Psoas muscle (tissue), 8 donors: ENCODE data around the gene PRDM7. TPM values are rescaled to one million over a fixed set of nuclear protein-coding genes. Genes with fewer than 3 reads are reported as not detected.
"Not testable (repeated sequence)": the region's sequence is repeated elsewhere in the genome, so short reads cannot be mapped to it uniquely, and the experiment has no call there.

ENCODE experiments used
- ATAC-seq, 4 donors: fragments of 200-7000 bp; cut with Tn5 transposase; one replicate each; pipeline ENCODE4 v1.9.1; 2020; ENCODE audit warnings: moderate library complexity in 3 of 4, mild to moderate bottlenecking in 2 of 4
- DNase-seq, 2 donors: peaks; one replicate each; pipeline ENCODE4 v3.0.0-alpha.2; 2020
- H3K27ac ChIP-seq: fragments of 200-600 bp; one replicate; pipeline ENCODE4 v1.8.0; 2022
- H3K27me3 ChIP-seq, 3 donors: fragments of 200-600 bp in 1 of 3; one replicate each; pipeline versions ENCODE4 v1.6.1 to v1.8.0; 2013 to 2022; ENCODE audit warnings: low read length in 2 of 3, mild to moderate bottlenecking in 2 of 3, moderate library complexity in 1 of 3; ENCODE audit not compliant: insufficient read depth in 3 of 3
- H3K36me3 ChIP-seq, 2 donors: fragments of 200-600 bp in 1 of 2; one replicate each; pipeline versions ENCODE4 v1.6.1 to v1.8.0; 2013 to 2022; ENCODE audit warnings: low read depth in 1 of 2, mild to moderate bottlenecking in 1 of 2, moderate library complexity in 1 of 2; ENCODE audit not compliant: insufficient read depth in 1 of 2
- H3K4me1 ChIP-seq: fragments of 200-600 bp; one replicate; pipeline ENCODE4 v1.8.0; 2022
- H3K4me3 ChIP-seq: fragments of 200-600 bp; one replicate; pipeline ENCODE4 v1.8.0; 2022; ENCODE audit warnings: mild to moderate bottlenecking
- H3K9me3 ChIP-seq: fragments of 200-600 bp; one replicate; pipeline ENCODE4 v1.8.0; 2022
- WGBS, 3 donors: extraction: QIAGEN DNeasy Blood & Tissue Kit; methylation state at CpG; one replicate each; pipeline versions ENCODE4 v1.1.6 to v1.1.7; 2013; 5-methylcytosine and 5-hydroxymethylcytosine counted together
- intact Hi-C, 2 donors: fragments of 100-400 bp; cut with DNase I; formaldehyde crosslinking; loops; one replicate each; pipeline versions ENCODE4 v1.11.0 to v1.14.2; 2022
- polyA plus RNA-seq, 3 donors: library from polyadenylated mRNA; stranded (reverse); fragments of 200-250 nt; gene quantifications; one replicate each; pipeline ENCODE4 v1.2.3, GENCODE V29; 2013
- total RNA-seq, 4 donors: library from RNA; stranded (reverse); fragmentation: NEBNext Ultra II Directional in 2 of 4; extraction: Animal tissue kit (Norgen Biotek cat#: 25700) in 2 of 4; gene quantifications; one replicate each; pipeline versions ENCODE4 v1.2.1 to v1.2.4, GENCODE V29; 2021 to 2023
- TF ChIP-seq, protein P1 (sequence below): fragments of 200-600 bp; IDR thresholded peaks from one replicate; pipeline ENCODE4 v1.8.0; 2022; ENCODE audit warnings: antibody characterized with exemption
- donor health status: healthy with polysubstance abuse.
- donor health status: DM: no; HTN: no; CAD: no; lungs with moderate emphysema.
- donor health status: Bipolar disorder and iron deficiency.
- donor health status: healthy.
- donor health status: DM: yes; HTN: yes; CAD: no.
- donor health status: DM: no; HTN: no; CAD: no.
- donor health status: DM: no; HTN: no; CAD: no.
- donor health status: DM: yes; HTN: yes; CAD: no.

The PRDM7 gene
- total and polyA plus RNA-seq, 7 donors, result not detected

DNA sequence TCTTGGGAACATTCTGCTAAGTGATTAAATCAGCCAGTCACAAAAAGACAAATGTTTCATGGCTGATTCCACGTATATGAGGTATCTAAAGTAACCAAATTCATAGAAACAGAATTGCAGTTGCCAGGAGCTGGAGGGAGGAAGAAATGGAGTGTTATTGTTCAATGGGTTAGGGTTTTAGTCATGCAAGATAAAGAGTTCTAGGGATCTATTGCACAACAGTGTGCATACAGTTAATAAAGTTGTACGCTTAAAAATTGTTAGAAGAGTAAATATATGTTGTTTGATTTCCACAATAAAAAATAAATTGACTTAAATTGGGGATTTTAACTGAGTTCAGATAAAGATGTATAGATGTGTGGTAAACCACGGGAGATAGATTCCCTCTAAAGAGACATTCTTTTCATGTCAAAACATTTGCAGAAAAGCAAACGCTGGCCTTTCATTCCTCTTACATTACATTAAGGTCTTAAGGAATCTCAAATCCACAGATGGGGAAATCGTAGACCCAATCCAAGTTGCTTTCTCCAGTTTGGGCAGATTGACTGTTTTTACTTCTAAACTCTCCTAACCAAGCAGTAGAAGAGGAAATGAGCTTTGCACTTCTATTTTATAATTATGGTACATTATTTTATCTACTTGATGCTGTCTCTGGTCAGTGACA is 4.6 kb downstream of the PRDM7 start:
- Histone ChIP-seq H3K27me3 (peaks cover 0 to 7% (median 0%) of the 10 kb centered on the region in 3 donors), H3K4me3 (no peak overlapping the region), H3K4me1 (no peaks in the 10 kb centered on the region), H3K27ac (no peak overlapping the region), H3K9me3 (no peaks in the 10 kb centered on the region), H3K36me3 (no peaks in the 10 kb centered on the region)
- TF ChIP-seq, protein P1, sequence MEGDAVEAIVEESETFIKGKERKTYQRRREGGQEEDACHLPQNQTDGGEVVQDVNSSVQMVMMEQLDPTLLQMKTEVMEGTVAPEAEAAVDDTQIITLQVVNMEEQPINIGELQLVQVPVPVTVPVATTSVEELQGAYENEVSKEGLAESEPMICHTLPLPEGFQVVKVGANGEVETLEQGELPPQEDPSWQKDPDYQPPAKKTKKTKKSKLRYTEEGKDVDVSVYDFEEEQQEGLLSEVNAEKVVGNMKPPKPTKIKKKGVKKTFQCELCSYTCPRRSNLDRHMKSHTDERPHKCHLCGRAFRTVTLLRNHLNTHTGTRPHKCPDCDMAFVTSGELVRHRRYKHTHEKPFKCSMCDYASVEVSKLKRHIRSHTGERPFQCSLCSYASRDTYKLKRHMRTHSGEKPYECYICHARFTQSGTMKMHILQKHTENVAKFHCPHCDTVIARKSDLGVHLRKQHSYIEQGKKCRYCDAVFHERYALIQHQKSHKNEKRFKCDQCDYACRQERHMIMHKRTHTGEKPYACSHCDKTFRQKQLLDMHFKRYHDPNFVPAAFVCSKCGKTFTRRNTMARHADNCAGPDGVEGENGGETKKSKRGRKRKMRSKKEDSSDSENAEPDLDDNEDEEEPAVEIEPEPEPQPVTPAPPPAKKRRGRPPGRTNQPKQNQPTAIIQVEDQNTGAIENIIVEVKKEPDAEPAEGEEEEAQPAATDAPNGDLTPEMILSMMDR, result no peak
- 58 to 62% (median 61%) methylated on average over 5 of the region's 5 CpGs for WGBS, 3 donors
- intact Hi-C loops, result no loop called here
- ATAC-seq (no peak), DNase-seq (no peak)

DNA sequence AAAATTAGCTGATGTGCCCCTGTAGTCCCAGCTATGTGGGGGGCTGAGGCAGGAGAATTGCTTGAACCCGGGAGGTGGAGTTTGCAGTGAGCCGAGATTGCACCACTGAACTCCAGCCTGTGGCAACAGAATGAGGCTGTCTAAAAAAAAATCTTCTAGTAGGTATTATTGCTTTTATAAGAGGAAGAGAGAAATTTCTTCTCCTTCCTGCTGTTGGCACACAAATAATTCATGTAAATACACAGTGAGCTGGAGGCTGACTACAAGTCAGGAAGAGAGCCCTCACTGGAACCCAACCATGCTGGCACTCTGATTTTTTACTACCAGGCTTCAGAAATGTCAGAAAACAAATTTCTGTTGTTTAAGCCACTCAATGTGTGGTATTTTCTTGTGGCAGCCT is 6.7 kb downstream of the PRDM7 start:
- TF ChIP-seq, protein P1, result no peak
- no peak for DNase-seq
- Histone ChIP-seq H3K4me1 (no peaks in the 10 kb centered on the region), H3K27me3 (peaks cover 0 to 12% (median 0%) of the 10 kb centered on the region in 3 donors), H3K4me3 (no peak overlapping the region), H3K36me3 (no peaks in the 10 kb centered on the region), H3K9me3 (no peaks in the 10 kb centered on the region), H3K27ac (no peak overlapping the region)
- 36 to 66% (median 60%) methylated on average over 2 of the region's 2 CpGs for WGBS, 3 donors
- no peak for ATAC-seq
- intact Hi-C loops, result no loop called here

DNA sequence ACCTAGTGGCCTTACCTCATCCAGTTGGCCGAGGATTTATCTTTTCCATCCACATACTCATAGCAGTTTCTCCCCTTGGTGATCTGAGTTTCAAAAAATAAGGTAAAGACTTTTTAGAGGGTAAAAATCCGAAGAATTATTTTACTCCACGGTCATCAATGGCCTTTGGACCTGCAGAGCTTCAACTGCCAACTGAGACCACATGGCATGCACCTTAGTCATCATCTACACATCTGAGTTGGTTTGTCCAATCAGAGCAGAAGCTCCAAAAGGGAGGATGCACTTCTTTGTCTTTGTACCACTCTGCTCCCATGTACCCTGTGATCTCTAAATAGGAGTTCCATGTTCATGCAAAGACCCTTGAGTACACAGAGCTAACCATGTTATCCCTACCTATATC is 15.7 kb downstream of the PRDM7 start:
- TF ChIP-seq, protein P1, result no peak
- H3K4me1 ChIP-seq, result no peaks in the 10 kb centered on the region
- no peak overlapping the region for H3K27ac ChIP-seq
- intact Hi-C loops, result no loop called here
- ATAC-seq, result no peak
- no peak for DNase-seq
- peaks cover 0 to 4% (median 0%) of the 10 kb centered on the region in 3 donors for H3K27me3 ChIP-seq
- WGBS, 3 donors, result 58 to 70% (median 62%) methylated on average over 3 of the region's 3 CpGs
- H3K4me3 ChIP-seq, result no peak overlapping the region
- no peaks in the 10 kb centered on the region for H3K9me3 ChIP-seq
- H3K36me3 ChIP-seq, result no peaks in the 10 kb centered on the region

DNA sequence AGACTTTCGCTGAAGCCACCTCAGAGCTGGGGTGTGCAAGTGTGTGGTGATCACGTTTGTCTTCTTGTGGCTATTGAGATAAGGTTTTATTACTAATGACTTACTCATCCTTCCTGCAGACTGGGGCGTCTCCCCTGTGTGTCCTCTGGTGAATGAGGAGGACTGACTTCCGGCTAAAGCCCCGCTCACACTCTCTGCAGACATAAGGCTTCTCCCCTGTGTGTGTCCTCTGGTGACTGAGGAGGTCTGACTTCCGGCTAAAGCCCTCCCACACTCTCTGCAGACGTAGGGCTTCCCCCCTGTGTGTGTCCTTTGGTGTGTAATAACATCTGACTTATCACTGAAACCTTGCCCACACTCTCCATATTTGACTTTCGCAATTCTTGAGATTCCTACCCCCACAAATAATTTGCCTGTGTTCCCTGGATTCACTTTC is 19.4 kb downstream of the PRDM7 start:
- no peaks in the 10 kb centered on the region for H3K9me3 ChIP-seq
- peaks cover 0 to 4% (median 0%) of the 10 kb centered on the region in 3 donors for H3K27me3 ChIP-seq
- intact Hi-C loops, result no loop called here
- ATAC-seq, result no peak
- TF ChIP-seq, protein P1, result no peak
- H3K36me3 ChIP-seq, result no peaks in the 10 kb centered on the region
- H3K27ac ChIP-seq, result no peak overlapping the region
- H3K4me3 ChIP-seq, result no peak overlapping the region
- no peak for DNase-seq
- no peaks in the 10 kb centered on the region for H3K4me1 ChIP-seq
- 49 to 54% (median 52%) methylated on average over 8 of the region's 8 CpGs for WGBS, 3 donors

DNA sequence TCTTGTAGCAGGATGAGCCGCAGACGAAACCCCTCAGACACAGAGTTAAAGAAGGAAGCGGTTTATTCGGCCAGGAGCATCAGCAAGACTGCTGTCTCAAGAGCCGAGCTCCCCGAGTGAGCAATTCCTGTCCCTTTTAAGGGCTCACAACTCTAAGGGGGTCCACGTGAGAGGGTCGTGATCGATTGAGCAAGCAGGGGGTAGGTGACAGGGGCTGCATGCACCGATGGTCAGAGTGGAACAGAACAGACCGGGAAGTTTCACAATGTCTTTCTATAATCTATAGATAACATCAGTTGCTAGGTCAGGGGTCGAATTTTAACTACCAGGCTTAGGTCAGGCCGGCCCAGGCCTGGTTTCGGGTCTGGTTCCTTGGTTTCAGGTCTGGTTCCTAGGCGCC is 20.6 kb downstream of the PRDM7 start:
- H3K9me3 ChIP-seq, H3K4me3 ChIP-seq, ATAC-seq, H3K36me3 ChIP-seq, H3K27ac ChIP-seq, H3K27me3 ChIP-seq, H3K4me1 ChIP-seq, DNase-seq, intact Hi-C loops: not testable (repeated sequence)
- 83 to 84% (median 84%) methylated on average over 15 of the region's 15 CpGs for WGBS, 3 donors
